Activated CD8-positive, alpha-beta T cell treated with anti-CD3 and anti-CD28 coated beads for 36 hours (primary cell): ENCODE data around the gene FBRSL1. TPM values are rescaled to one million over a fixed set of nuclear protein-coding genes. Genes with fewer than 3 reads are reported as not detected.

Experiments
- ATAC-seq: fragments of 200-7000 bp; cut with Tn5 transposase; one replicate; pipeline ENCODE4 v1.10.0; 2021; ENCODE audit warnings: mild to moderate bottlenecking, moderate library complexity
- CTCF ChIA-PET: fragments of 350-600 bp; sonication (Branson Sonifier 250); formaldehyde crosslinking; loops from one replicate; lab custom pipeline; 2021; ENCODE audit warnings: antibody characterized with exemption; lab: Charles Lee
- POLR2A ChIA-PET: fragments of 350-600 bp; sonication (Branson Sonifier 250); formaldehyde crosslinking; loops from one replicate; lab custom pipeline; 2021; ENCODE audit warnings: antibody characterized with exemption; lab: Charles Lee
- DNase-seq: peaks from one replicate; pipeline ENCODE4 v3.0.0-alpha.2; 2020
- H3K27ac Mint-ChIP-seq: one replicate; pipeline ENCODE4 v1.8.0; 2021; ENCODE audit warnings: mild to moderate bottlenecking, mixed read lengths
- H3K27me3 Mint-ChIP-seq: one replicate; pipeline ENCODE4 v1.8.0; 2021; ENCODE audit warnings: mixed read lengths
- H3K36me3 Mint-ChIP-seq: one replicate; pipeline ENCODE4 v1.8.0; 2021; ENCODE audit warnings: low read depth, mixed read lengths
- H3K4me1 Mint-ChIP-seq: one replicate; pipeline ENCODE4 v1.8.0; 2021; ENCODE audit warnings: low read depth, mixed read lengths
- H3K4me3 Mint-ChIP-seq: one replicate; pipeline ENCODE4 v1.8.0; 2021; ENCODE audit warnings: mild to moderate bottlenecking, moderate library complexity, mixed read lengths
- H3K9me3 Mint-ChIP-seq: one replicate; pipeline ENCODE4 v1.8.0; 2021; ENCODE audit warnings: mixed read lengths
- CTCF ChIP-seq: fragments of 200-600 bp; IDR thresholded peaks from one replicate; pipeline ENCODE4 v1.8.0; 2022; ENCODE audit warnings: antibody characterized with exemption, mild to moderate bottlenecking
- intact Hi-C: fragments of 100-400 bp; cut with micrococcal nuclease; formaldehyde crosslinking; loops from one replicate; pipeline ENCODE4 v1.10.0; 2022
- total RNA-seq, 2 experiments: library from RNA; stranded (reverse); gene quantifications; one replicate each; pipeline ENCODE4 v1.2.3, GENCODE V29; 2021

Gene FBRSL1
- total RNA-seq, 2 experiments from 2014 or later, result 41.4 to 48.1 TPM

DNA sequence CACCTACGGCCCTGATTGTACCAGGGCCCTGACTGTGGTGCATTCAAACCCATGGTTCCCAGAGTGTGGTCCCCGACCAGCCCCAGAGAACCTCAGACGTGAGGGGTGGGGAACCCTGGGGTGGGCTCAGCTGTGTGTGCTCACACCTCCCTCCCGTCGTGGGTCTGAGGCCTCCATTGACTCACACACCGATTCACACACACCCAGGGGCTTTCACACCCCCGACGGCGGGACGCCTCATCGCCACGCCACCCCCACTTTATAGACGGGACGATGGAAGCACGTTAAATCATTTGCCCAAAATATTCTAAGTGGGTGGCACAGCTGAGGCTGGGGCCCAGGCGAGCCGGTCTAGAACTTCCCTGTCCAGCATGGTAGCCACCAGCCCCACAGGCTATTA is 3.4 kb upstream of the FBRSL1 start:
- no peak overlapping the region for H3K4me3 Mint-ChIP-seq
- no peak overlapping the region for H3K27ac Mint-ChIP-seq
- POLR2A ChIA-PET, result interaction anchor here (1.1 kb wide), 1 partner anchor 19 kb away, joined by 3 read pairs; no protein-coding TSS in a partner anchor
- no peak for TF ChIP-seq CTCF
- H3K9me3 Mint-ChIP-seq, result no peaks in the 10 kb centered on the region
- no peaks in the 10 kb centered on the region for H3K27me3 Mint-ChIP-seq
- intact Hi-C loops, result no loop called here
- H3K36me3 Mint-ChIP-seq, result peaks cover 2% of the 10 kb centered on the region
- DNase-seq, result no peak
- CTCF ChIA-PET, result interaction anchor here (0.6 to 1.4 kb wide), 5 partner anchors 10 to 74 kb away, joined by 3 to 5 read pairs (median 4); no protein-coding TSS in a partner anchor
- H3K4me1 Mint-ChIP-seq, result peaks cover 33% of the 10 kb centered on the region
- no peak for ATAC-seq

GRCh38 chr12:132487311-132487741 is 2.6 kb upstream of the FBRSL1 start:
- intact Hi-C loops, result no loop called here
- Mint-ChIP-seq H3K36me3 (peaks cover 6% of the 10 kb centered on the region), H3K27me3 (no peaks in the 10 kb centered on the region), H3K9me3 (no peaks in the 10 kb centered on the region), H3K4me3 (no peak overlapping the region), H3K27ac (no peak overlapping the region), H3K4me1 (peaks cover 39% of the 10 kb centered on the region)
- DNase-seq (no peak), ATAC-seq (no peak)
- no peak for TF ChIP-seq CTCF
- ChIA-PET POLR2A (no interaction called here), CTCF (interaction anchor here (1.1 to 1.4 kb wide), 3 partner anchors 25 to 74 kb away, joined by 4 to 5 read pairs (median 4); no protein-coding TSS in a partner anchor)

DNA sequence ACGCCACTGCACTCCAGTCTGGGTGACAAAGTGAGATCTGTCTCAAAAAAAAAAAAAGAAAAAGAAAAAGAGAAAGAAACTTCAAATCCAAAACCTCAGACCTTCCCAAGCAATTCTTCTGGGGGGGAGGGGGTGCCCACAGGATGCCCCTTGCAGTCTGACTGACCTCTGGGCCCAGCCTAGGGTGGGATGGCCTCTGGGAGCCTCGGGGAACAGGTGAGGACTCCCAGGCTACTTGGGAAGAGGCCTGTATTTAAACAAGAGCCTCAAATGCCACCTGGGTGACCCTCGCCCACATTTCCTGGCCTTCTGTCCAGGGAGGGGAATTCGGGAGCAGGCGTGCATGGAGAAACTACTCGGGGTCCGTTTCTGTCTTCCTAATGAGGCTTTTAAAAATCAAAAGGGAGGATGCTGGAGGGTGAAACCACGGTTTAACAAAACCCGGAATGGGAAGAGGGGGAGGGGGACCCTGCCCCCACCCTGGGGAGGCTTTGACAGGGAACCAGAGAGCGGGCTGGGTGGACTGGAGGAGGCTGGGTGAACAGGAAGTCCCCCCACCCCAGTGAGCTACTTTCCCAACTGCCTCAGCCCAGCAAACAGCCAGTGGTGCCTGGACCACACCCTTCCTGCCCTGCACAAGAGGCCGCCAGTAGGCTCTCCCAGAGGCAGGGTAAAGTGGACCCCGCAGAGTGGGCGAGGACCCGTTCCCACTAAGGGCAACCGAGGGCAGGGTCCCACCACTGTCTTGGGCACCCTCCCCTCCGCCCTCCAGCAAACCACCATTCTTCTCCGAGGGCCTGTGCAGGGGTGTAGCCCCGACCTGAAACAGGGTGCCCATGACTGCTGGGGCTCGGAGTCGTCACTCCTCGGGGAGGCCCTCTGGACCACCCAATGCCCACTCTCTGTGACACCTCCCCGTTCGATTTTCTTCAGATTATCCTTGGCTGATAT is 1.5 kb upstream of the FBRSL1 start:
- Mint-ChIP-seq H3K4me3 (peak overlapping the region; percentile 69), H3K36me3 (peaks cover 7% of the 10 kb centered on the region), H3K27ac (peak overlapping the region; percentile 94), H3K27me3 (no peaks in the 10 kb centered on the region), H3K4me1 (peaks cover 49% of the 10 kb centered on the region), H3K9me3 (no peaks in the 10 kb centered on the region)
- intact Hi-C loops, result no loop called here
- DNase-seq, result peak; percentile 49
- CTCF ChIA-PET, result no interaction called here
- POLR2A ChIA-PET, result interaction anchor here (1.6 kb wide), 1 partner anchor 10 kb away, joined by 4 read pairs; no protein-coding TSS in a partner anchor
- TF ChIP-seq CTCF, result no peak
- peak; percentile 7 for ATAC-seq

DNA sequence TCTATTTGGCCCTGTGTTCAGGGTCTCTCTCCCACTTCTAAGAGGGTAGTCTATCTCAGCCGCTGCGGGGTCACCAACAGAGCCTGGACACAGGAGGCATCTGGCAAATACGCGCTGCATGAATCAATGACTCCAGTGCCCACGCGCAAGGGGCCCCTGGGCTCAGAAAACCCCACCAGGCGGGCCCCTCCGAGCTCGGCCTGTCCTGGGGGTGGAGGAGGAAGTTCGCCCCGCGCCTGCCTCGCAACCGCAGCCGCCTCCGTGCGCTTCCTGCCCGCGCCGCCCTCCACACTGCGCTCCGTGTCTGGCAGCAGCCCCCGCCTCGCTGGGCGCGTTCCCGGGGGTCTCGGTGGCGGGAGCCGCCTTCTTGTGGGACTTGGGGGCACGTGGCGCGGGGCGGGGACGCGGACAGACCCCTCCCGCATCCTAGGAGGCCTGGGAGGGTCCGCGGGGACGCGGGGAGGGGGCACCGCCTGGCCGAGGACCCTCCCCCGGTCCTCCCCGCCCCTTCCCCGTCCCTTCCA is 811 bp upstream of the FBRSL1 start:
- H3K36me3 Mint-ChIP-seq, result peaks cover 7% of the 10 kb centered on the region
- H3K27ac Mint-ChIP-seq, result peak overlapping the region; percentile 94
- peaks cover 55% of the 10 kb centered on the region for H3K4me1 Mint-ChIP-seq
- H3K9me3 Mint-ChIP-seq, result no peaks in the 10 kb centered on the region
- peak overlapping the region; percentile 69 for H3K4me3 Mint-ChIP-seq
- H3K27me3 Mint-ChIP-seq, result no peaks in the 10 kb centered on the region
- CTCF ChIA-PET, result no interaction called here
- intact Hi-C loops, result no loop called here
- DNase-seq (peak; percentile 82), ATAC-seq (peak; percentile 35)
- POLR2A ChIA-PET, result interaction anchor here (1.6 kb wide), 1 partner anchor 11 kb away, joined by 4 read pairs; no protein-coding TSS in a partner anchor
- no peak for TF ChIP-seq CTCF
